GM12878 (cell line): ENCODE results near the gene CMC4. TPM values are rescaled to one million over a fixed set of nuclear protein-coding genes. Genes with fewer than 3 reads are reported as not detected.

Experiments
- ATAC-seq: fragments of 200-7000 bp; cut with Tn5 transposase; 3 replicates; pipeline ENCODE4 v1.9.1; 2020; ENCODE audit warnings: mild to moderate bottlenecking, moderate library complexity
- BruUV-seq: library from RNA; stranded (reverse); fragments of 400-500 nt; replicated peaks from 2 replicates; lab custom pipeline; 2021; lab: Mats Ljungman, UMichigan
- CTCF ChIA-PET: fragments of 300-600 bp; sonication (Branson Sonifier 250); formaldehyde crosslinking; extraction: SDS; loops from one replicate; lab custom pipeline; 2021; ENCODE audit warnings: inconsistent platforms; lab: Yijun Ruan, JAX
- POLR2A ChIA-PET: fragments of 350-600 bp; formaldehyde crosslinking; extraction: SDS; loops from one replicate; lab custom pipeline; 2021; ENCODE audit warnings: inconsistent platforms; lab: Charles Lee
- RAD21 ChIA-PET: fragments of 300-600 bp; sonication (Branson Sonifier 250); formaldehyde crosslinking; loops from one replicate; lab custom pipeline; 2023; ENCODE audit warnings: antibody characterized with exemption; ENCODE audit not compliant: unreplicated experiment; lab: Charles Lee
- SMC1A ChIA-PET: fragments of 300-600 bp; sonication (Branson Sonifier 250); formaldehyde crosslinking; loops from one replicate; lab custom pipeline; 2023; ENCODE audit not compliant: unreplicated experiment, uncharacterized antibody; lab: Charles Lee
- DNase-seq: peaks from one replicate; pipeline ENCODE4 v3.0.0-alpha.2; 2011; ENCODE audit warnings: low read depth, low spot score
- FAIRE-seq: peaks from 3 replicates; lab custom pipeline; 2011; peaks lifted over from hg19 to GRCh38; lab: Jason Lieb, UNC
- H2AFZ ChIP-seq: 2 replicates; pipeline ENCODE4 v1.6.0; 2011; ENCODE audit warnings: low read depth, low read length, control low read depth; ENCODE audit not compliant: control insufficient read depth
- H3K27ac ChIP-seq: 2 replicates; pipeline ENCODE4 v1.5.1; 2011; ENCODE audit warnings: control low read depth; ENCODE audit not compliant: control insufficient read depth, insufficient read depth
- H3K27me3 ChIP-seq, 2 experiments: replicated peaks in 1 of 2; 2 replicates each; pipeline versions ENCODE4 v1.6.0 to v1.6.1; 2011; ENCODE audit warnings: low read length in 1 of 2; ENCODE audit not compliant: control insufficient read depth in 2 of 2, insufficient read depth in 2 of 2
- H3K36me3 ChIP-seq, 2 experiments: 2 replicates each; pipeline ENCODE4 v1.5.1; 2011; ENCODE audit warnings: low read length in 1 of 2; ENCODE audit not compliant: control insufficient read depth in 2 of 2, insufficient read depth in 2 of 2
- H3K4me1 ChIP-seq: 2 replicates; pipeline ENCODE4 v1.6.1; 2011; ENCODE audit warnings: mild to moderate bottlenecking, low read length, moderate library complexity, mixed read lengths; ENCODE audit not compliant: control insufficient read depth, insufficient read depth
- H3K4me2 ChIP-seq: 2 replicates; pipeline ENCODE4 v1.6.0; 2011; ENCODE audit warnings: control low read depth; ENCODE audit not compliant: control insufficient read depth, insufficient read depth
- H3K4me3 ChIP-seq: fragments of 200-600 bp; sonication (generic); 2 replicates; pipeline ENCODE4 v1.5.1; 2016
- H3K79me2 ChIP-seq: 2 replicates; pipeline ENCODE4 v1.6.0; 2011; ENCODE audit warnings: low read length; ENCODE audit not compliant: control insufficient read depth, insufficient read depth
- H3K9ac ChIP-seq: 2 replicates; pipeline ENCODE4 v1.8.0; 2011; ENCODE audit warnings: low read length, control low read depth, mixed read lengths; ENCODE audit not compliant: control insufficient read depth, insufficient read depth
- H3K9me3 ChIP-seq: replicated peaks from 3 replicates; pipeline ENCODE4 v1.5.1; 2011; ENCODE audit warnings: mild to moderate bottlenecking, low read length; ENCODE audit not compliant: control insufficient read depth, insufficient read depth
- H4K20me1 ChIP-seq: 2 replicates; pipeline ENCODE4 v1.6.0; 2011; ENCODE audit not compliant: control insufficient read depth, insufficient read depth
- CBX3 ChIP-seq: fragments of 200-600 bp; sonication (generic); IDR thresholded peaks from 2 replicates; pipeline ENCODE4 v1.6.1; 2016; ENCODE audit warnings: low read depth, borderline replicate concordance
- HDGF ChIP-seq: fragments of 450-650 bp; IDR thresholded peaks from 2 replicates; pipeline ENCODE4 v1.6.1; 2016; ENCODE audit warnings: antibody characterized with exemption
- IKZF2 ChIP-seq, 2 experiments: fragments of 450-650 bp; IDR thresholded peaks; 2 replicates each; pipeline ENCODE4 v1.6.1; 2017; ENCODE audit warnings: mild to moderate bottlenecking in 2 of 2, moderate library complexity in 2 of 2
- KDM1A ChIP-seq: fragments of 200-600 bp; sonication (generic); IDR thresholded peaks from 2 replicates; pipeline ENCODE4 v1.6.1; 2016; ENCODE audit warnings: borderline replicate concordance
- MEF2A ChIP-seq: IDR thresholded peaks from 2 replicates; pipeline ENCODE4 v1.6.1; 2011; ENCODE audit warnings: low read depth, mild to moderate bottlenecking, low read length, moderate library complexity; ENCODE audit not compliant: insufficient read depth
- PAX5 ChIP-seq: IDR thresholded peaks from 2 replicates; pipeline ENCODE4 v1.6.1; 2011; ENCODE audit warnings: low read depth, low read length, borderline replicate concordance
- POLR2AphosphoS2 ChIP-seq: IDR thresholded peaks from 2 replicates; pipeline ENCODE4 v1.6.1; 2011; ENCODE audit warnings: low read depth, mild to moderate bottlenecking, low read length, improper control_type of control experiment, moderate library complexity
- SMARCA5 ChIP-seq: fragments of 450-650 bp; IDR thresholded peaks from 2 replicates; pipeline ENCODE4 v1.6.1; 2017; ENCODE audit warnings: mild to moderate bottlenecking
- SRF ChIP-seq, 2 experiments: IDR thresholded peaks; 2 replicates each; pipeline ENCODE4 v1.6.1; 2011; ENCODE audit warnings: low read depth in 2 of 2, low read length in 2 of 2, mild to moderate bottlenecking in 1 of 2, moderate library complexity in 1 of 2
- TCF12 ChIP-seq: IDR thresholded peaks from 2 replicates; pipeline ENCODE4 v1.6.1; 2011; ENCODE audit warnings: low read depth, mild to moderate bottlenecking, low read length
- ZNF622 ChIP-seq: fragments of 450-650 bp; IDR thresholded peaks from 2 replicates; pipeline ENCODE4 v1.6.1; 2017; ENCODE audit warnings: mild to moderate bottlenecking, inconsistent platforms
- WGBS: methylation state at CpG from one replicate; pipeline ENCODE4 v1.1.6; 2016; ENCODE audit warnings: low lambda C conversion rate; ENCODE audit not compliant: insufficient replicate concordance, insufficient coverage; ENCODE audit errors: missing lambda C conversion rate; 5-methylcytosine and 5-hydroxymethylcytosine counted together
- in situ Hi-C: fragments of 300-500 bp; cut with MboI; formaldehyde crosslinking; loops from 9 replicates; pipeline ENCODE4 v1.14.3; 2018; ENCODE audit warnings: mixed read lengths
- intact Hi-C: fragments of 100-400 bp; cut with micrococcal nuclease; formaldehyde crosslinking; loops from one replicate; pipeline ENCODE4 v1.14.2; 2022; ENCODE audit not compliant: unreplicated experiment
- polyA plus RNA-seq, 11 experiments: library from polyadenylated mRNA; depleted of rRNA in 4 of 11; unstranded in 6 of 11; stranded (reverse) in 5 of 11; fragments of >200 nt; fragmentation: Nextera tagmentation in 4 of 11; fragmentation: Illumina TruSeq in 1 of 11; extraction: Ambion mirVana in 4 of 11; extraction: Trizol in 1 of 11; gene quantifications; 1 replicate in 1 of 11; 2 replicates in 10 of 11; pipeline versions ENCODE4 v1.2.1 to v1.2.3, GENCODE V29; 2011 to 2016; ENCODE audit warnings: inconsistent platforms in 2 of 11, missing spikeins in 2 of 11, low read depth in 1 of 11
- total RNA-seq, 4 experiments: library from RNA; depleted of rRNA in 3 of 4; stranded (reverse); fragments of >200 nt in 3 of 4; fragmentation: Illumina TruSeq in 1 of 4; extraction: Trizol in 1 of 4; gene quantifications; 2 replicates each; pipeline versions ENCODE4 v1.2.1 to v1.2.3, GENCODE V29; 2013 to 2021
- TF ChIP-seq, protein P1 (sequence below): fragments of 150-350 bp; IDR thresholded peaks from 2 replicates; pipeline ENCODE4 v1.6.1; 2014; ENCODE audit warnings: mild to moderate bottlenecking, low read depth, low read length
- TF ChIP-seq, protein P2 (sequence below): fragments of 450-650 bp; formaldehyde crosslinking; IDR thresholded peaks from 2 replicates; pipeline ENCODE4 v1.4.0; 2020; ENCODE audit warnings: mild to moderate bottlenecking, moderate library complexity

Gene CMC4
- total and polyA plus RNA-seq, 10 of the 15 experiments (the other 5 are each of a cell fraction or from before 2014, with no cell fraction given): 5.8 to 36.4 (median 21.0) TPM

DNA sequence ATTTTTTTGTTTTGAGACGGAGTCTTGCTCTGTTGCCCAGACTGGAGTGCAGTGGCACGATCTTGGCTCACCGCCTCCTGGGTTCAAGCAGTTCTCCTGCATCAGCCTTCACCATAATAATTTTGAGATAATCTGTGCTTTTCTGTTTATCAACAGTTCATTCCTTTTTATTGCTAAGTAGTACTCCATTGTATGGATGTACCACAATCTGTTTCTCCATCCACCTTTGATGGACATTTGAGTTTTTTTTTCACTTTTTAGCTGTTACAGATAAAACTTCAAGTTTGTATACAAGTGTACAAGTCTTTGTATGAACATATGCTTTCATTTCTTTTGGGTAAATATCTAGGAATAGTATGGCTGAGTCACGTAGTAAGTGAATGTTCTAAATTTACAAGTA, 35.2 kb downstream of the CMC4 start:
- H3K27ac ChIP-seq: no peak overlapping the region
- intact Hi-C loops: no loop called here
- ATAC-seq (no peak), DNase-seq (no peak), FAIRE-seq (no peak)
- in situ Hi-C loops: no loop called here
- no TSS peak for BruUV-seq
- no peaks in the 10 kb centered on the region for H4K20me1 ChIP-seq
- WGBS: 68% methylated on average over 4 of the region's 4 CpGs
- H3K4me2 ChIP-seq: no peak overlapping the region
- ChIA-PET RAD21 (no interaction called here), SMC1A (no interaction called here), POLR2A (no interaction called here), CTCF (interaction anchor here (1.4 kb wide), 1 partner anchor 21 kb away, joined by 4 read pairs; no protein-coding TSS in a partner anchor)
- no peaks in the 10 kb centered on the region for H3K27me3 ChIP-seq
- H3K36me3 ChIP-seq: no peaks in the 10 kb centered on the region
- H2AFZ ChIP-seq: no peak overlapping the region
- no peak overlapping the region for H3K4me3 ChIP-seq
- H3K9me3 ChIP-seq: peaks cover 4% of the 10 kb centered on the region
- H3K79me2 ChIP-seq: peaks cover 6% of the 10 kb centered on the region
- H3K9ac ChIP-seq: no peak overlapping the region
- H3K4me1 ChIP-seq: no peaks in the 10 kb centered on the region
- no peak for TF ChIP-seq CBX3

DNA sequence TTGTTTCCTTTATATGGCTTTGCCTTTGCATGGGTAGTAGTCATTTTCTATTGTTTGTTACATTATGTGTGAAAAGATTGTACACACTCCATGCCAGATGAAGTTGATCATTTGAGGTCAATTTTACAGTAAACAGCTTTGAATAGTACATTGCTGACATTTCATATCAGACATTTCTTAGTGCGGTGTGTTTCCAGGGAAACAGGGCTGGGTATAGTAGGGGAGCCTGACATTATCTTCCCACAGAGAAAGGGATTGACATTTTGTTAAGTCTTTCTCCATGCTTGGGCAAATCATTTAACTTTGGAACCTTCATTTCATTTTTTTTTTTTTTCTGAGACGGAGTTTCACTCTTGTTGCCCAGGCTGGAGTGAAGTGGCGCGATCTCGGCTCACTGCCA, 39.3 kb downstream of the CMC4 start:
- RAD21 ChIA-PET: no interaction called here
- CTCF ChIA-PET: no interaction called here
- Histone ChIP-seq H3K9me3 (peaks cover 4% of the 10 kb centered on the region), H3K27ac (no peak overlapping the region), H3K4me2 (no peak overlapping the region), H3K27me3 (no peaks in the 10 kb centered on the region), H3K4me3 (no peak overlapping the region), H3K4me1 (no peaks in the 10 kb centered on the region), H4K20me1 (no peaks in the 10 kb centered on the region), H3K79me2 (peaks cover 27% of the 10 kb centered on the region), H2AFZ (no peak overlapping the region), H3K36me3 (no peaks in the 10 kb centered on the region), H3K9ac (no peak overlapping the region)
- FAIRE-seq: no peak
- POLR2A ChIA-PET: interaction anchor here (0.5 to 0.7 kb wide), 2 partner anchors 14 to 485 kb away, joined by 3 read pairs; no protein-coding TSS in a partner anchor
- WGBS: 84% methylated on average over 3 of the region's 5 CpGs
- BruUV-seq: no TSS peak
- intact Hi-C loops: no loop called here
- no peak for ATAC-seq
- in situ Hi-C loops: no loop called here
- no peak for DNase-seq
- SMC1A ChIA-PET: no interaction called here
- TF ChIP-seq PAX5 (no peak), HDGF (no peak), MEF2A (no peak), SRF (IDR thresholded peaks at IDR 0.05; ENCODE audit: low read depth in 2 of 2, low read length in 2 of 2) (no peak), SMARCA5 (no peak), ZNF622 (no peak), POLR2AphosphoS2 (no peak), TCF12 (no peak), KDM1A (no peak), IKZF2 (IDR thresholded peaks at IDR 0.05) (no peak)
- TF ChIP-seq, protein P1, sequence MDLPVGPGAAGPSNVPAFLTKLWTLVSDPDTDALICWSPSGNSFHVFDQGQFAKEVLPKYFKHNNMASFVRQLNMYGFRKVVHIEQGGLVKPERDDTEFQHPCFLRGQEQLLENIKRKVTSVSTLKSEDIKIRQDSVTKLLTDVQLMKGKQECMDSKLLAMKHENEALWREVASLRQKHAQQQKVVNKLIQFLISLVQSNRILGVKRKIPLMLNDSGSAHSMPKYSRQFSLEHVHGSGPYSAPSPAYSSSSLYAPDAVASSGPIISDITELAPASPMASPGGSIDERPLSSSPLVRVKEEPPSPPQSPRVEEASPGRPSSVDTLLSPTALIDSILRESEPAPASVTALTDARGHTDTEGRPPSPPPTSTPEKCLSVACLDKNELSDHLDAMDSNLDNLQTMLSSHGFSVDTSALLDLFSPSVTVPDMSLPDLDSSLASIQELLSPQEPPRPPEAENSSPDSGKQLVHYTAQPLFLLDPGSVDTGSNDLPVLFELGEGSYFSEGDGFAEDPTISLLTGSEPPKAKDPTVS: no peak
- TF ChIP-seq, protein P2, sequence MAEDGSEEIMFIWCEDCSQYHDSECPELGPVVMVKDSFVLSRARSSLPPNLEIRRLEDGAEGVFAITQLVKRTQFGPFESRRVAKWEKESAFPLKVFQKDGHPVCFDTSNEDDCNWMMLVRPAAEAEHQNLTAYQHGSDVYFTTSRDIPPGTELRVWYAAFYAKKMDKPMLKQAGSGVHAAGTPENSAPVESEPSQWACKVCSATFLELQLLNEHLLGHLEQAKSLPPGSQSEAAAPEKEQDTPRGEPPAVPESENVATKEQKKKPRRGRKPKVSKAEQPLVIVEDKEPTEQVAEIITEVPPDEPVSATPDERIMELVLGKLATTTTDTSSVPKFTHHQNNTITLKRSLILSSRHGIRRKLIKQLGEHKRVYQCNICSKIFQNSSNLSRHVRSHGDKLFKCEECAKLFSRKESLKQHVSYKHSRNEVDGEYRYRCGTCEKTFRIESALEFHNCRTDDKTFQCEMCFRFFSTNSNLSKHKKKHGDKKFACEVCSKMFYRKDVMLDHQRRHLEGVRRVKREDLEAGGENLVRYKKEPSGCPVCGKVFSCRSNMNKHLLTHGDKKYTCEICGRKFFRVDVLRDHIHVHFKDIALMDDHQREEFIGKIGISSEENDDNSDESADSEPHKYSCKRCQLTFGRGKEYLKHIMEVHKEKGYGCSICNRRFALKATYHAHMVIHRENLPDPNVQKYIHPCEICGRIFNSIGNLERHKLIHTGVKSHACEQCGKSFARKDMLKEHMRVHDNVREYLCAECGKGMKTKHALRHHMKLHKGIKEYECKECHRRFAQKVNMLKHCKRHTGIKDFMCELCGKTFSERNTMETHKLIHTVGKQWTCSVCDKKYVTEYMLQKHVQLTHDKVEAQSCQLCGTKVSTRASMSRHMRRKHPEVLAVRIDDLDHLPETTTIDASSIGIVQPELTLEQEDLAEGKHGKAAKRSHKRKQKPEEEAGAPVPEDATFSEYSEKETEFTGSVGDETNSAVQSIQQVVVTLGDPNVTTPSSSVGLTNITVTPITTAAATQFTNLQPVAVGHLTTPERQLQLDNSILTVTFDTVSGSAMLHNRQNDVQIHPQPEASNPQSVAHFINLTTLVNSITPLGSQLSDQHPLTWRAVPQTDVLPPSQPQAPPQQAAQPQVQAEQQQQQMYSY (CRISPR knock-in tag): no peak
